ENCODE measurements around the gene COL15A1. TPM values are rescaled to one million over a fixed set of nuclear protein-coding genes. Genes with fewer than 3 reads are reported as not detected.

Gene COL15A1
- total RNA-seq, 6 experiments from 2014 or later, result 0.20 to 0.50 (median 0.32) TPM

GRCh38 chr9:98903961-98904411 lies 39.7 kb upstream of the COL15A1 start:
- Mint-ChIP-seq H3K27me3 (ENCODE audit: insufficient read depth) (peaks cover 13% of the 10 kb centered on the region), H3K9me3 (no peaks in the 10 kb centered on the region), H3K4me3 (no peak overlapping the region), H3K27ac (no peak overlapping the region), H3K4me1 (ENCODE audit: low read depth) (peaks cover 36% of the 10 kb centered on the region), H3K36me3 (ENCODE audit: low read depth) (no peaks in the 10 kb centered on the region)
- no peak for TF ChIP-seq CTCF (IDR thresholded peaks at IDR 0.05)
- DNase-seq, result no peak

- no peak for DNase-seq
- TF ChIP-seq CTCF (IDR thresholded peaks at IDR 0.05), result no peak
- H3K27me3 Mint-ChIP-seq (ENCODE audit: insufficient read depth), result peaks cover 13% of the 10 kb centered on the region
- H3K27ac Mint-ChIP-seq, result no peak overlapping the region
- no peak overlapping the region for H3K4me3 Mint-ChIP-seq
- H3K36me3 Mint-ChIP-seq (ENCODE audit: low read depth), result no peaks in the 10 kb centered on the region
- H3K9me3 Mint-ChIP-seq, result no peaks in the 10 kb centered on the region
- H3K4me1 Mint-ChIP-seq (ENCODE audit: low read depth), result peaks cover 31% of the 10 kb centered on the region
Measured at GRCh38 chr9:98905015-98905414, 38.7 kb upstream of the COL15A1 start.

- H3K9me3 Mint-ChIP-seq, result no peaks in the 10 kb centered on the region
- H3K4me3 Mint-ChIP-seq, result no peak overlapping the region
- TF ChIP-seq CTCF (IDR thresholded peaks at IDR 0.05), result no peak
- H3K27me3 Mint-ChIP-seq (ENCODE audit: insufficient read depth), result peaks cover 13% of the 10 kb centered on the region
- no peaks in the 10 kb centered on the region for H3K36me3 Mint-ChIP-seq (ENCODE audit: low read depth)
- H3K27ac Mint-ChIP-seq, result no peak overlapping the region
- H3K4me1 Mint-ChIP-seq (ENCODE audit: low read depth), result peaks cover 27% of the 10 kb centered on the region
- DNase-seq, result no peak
Measured at GRCh38 chr9:98906273-98907040, 37.2 kb upstream of the COL15A1 start.

- H3K4me3 Mint-ChIP-seq, result no peak overlapping the region
- no peaks in the 10 kb centered on the region for H3K9me3 Mint-ChIP-seq
- DNase-seq, result no peak
- peaks cover 27% of the 10 kb centered on the region for H3K4me1 Mint-ChIP-seq (ENCODE audit: low read depth)
- peaks cover 11% of the 10 kb centered on the region for H3K27me3 Mint-ChIP-seq (ENCODE audit: insufficient read depth)
- H3K27ac Mint-ChIP-seq, result no peak overlapping the region
- TF ChIP-seq CTCF (IDR thresholded peaks at IDR 0.05), result no peak
- no peaks in the 10 kb centered on the region for H3K36me3 Mint-ChIP-seq (ENCODE audit: low read depth)
Measured at GRCh38 chr9:98907055-98907454, 36.7 kb upstream of the COL15A1 start.

- peak overlapping the region; percentile 59 for H3K27ac Mint-ChIP-seq
- H3K27me3 Mint-ChIP-seq (ENCODE audit: insufficient read depth), result peaks cover 11% of the 10 kb centered on the region
- no peak for TF ChIP-seq CTCF (IDR thresholded peaks at IDR 0.05)
- H3K36me3 Mint-ChIP-seq (ENCODE audit: low read depth), result no peaks in the 10 kb centered on the region
- no peak overlapping the region for H3K4me3 Mint-ChIP-seq
- peak; percentile 45 for DNase-seq
- no peaks in the 10 kb centered on the region for H3K9me3 Mint-ChIP-seq
- H3K4me1 Mint-ChIP-seq (ENCODE audit: low read depth), result peaks cover 27% of the 10 kb centered on the region
Measured at GRCh38 chr9:98908897-98909634, 34.6 kb upstream of the COL15A1 start.
